Measurements from ENCODE around the gene ST7.

DNA sequence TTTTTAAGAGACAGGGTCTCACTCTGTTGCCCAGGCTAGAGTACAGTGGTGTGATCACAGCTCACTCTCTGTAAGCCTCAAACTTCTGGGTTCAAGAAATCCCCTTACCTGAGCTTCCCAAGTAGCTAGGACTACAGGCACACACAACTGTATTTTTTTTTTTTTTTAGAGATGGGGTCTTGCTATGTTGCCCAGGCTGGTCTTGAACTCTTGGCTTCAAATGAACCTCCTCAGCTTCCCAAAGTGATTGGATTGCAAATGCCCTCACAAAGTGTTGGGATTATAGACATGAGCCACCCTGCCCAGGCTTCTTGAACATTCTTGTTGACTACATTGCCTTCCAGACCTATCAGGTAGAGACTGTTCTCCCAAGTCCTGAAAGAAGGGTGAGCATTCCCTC, 296.9 kb downstream of the ST7 start:
- no peak for TF ChIP-seq EZH2 (IDR thresholded peaks at IDR 0.05; ENCODE audit: borderline replicate concordance)
- TF ChIP-seq, protein P1, sequence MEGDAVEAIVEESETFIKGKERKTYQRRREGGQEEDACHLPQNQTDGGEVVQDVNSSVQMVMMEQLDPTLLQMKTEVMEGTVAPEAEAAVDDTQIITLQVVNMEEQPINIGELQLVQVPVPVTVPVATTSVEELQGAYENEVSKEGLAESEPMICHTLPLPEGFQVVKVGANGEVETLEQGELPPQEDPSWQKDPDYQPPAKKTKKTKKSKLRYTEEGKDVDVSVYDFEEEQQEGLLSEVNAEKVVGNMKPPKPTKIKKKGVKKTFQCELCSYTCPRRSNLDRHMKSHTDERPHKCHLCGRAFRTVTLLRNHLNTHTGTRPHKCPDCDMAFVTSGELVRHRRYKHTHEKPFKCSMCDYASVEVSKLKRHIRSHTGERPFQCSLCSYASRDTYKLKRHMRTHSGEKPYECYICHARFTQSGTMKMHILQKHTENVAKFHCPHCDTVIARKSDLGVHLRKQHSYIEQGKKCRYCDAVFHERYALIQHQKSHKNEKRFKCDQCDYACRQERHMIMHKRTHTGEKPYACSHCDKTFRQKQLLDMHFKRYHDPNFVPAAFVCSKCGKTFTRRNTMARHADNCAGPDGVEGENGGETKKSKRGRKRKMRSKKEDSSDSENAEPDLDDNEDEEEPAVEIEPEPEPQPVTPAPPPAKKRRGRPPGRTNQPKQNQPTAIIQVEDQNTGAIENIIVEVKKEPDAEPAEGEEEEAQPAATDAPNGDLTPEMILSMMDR (IDR thresholded peaks at IDR 0.05; ENCODE audit: poor library complexity): no peak

All from hepatocyte (in vitro differentiated cells).